Nucleus accumbens (tissue), 56 donors: ENCODE measurements around the gene BUD31.

Experiments
- DNase-seq, 56 donors: peaks; one replicate each; lab custom pipeline; 2025; lab: John Stamatoyannopoulos, UW

Gene BUD31

GRCh38 chr7:99396418-99397296 lies 12.1 kb upstream of the BUD31 start:
- DNase-seq: no peak

GRCh38 chr7:99397297-99397983 lies 11.3 kb upstream of the BUD31 start:
- no peak for DNase-seq

- no peak for DNase-seq
Observed at GRCh38 chr7:99398891-99399445, 9.8 kb upstream of the BUD31 start.

- no peak for DNase-seq
Observed at GRCh38 chr7:99399597-99399996, 9.2 kb upstream of the BUD31 start.

GRCh38 chr7:99402854-99403253 lies 5.9 kb upstream of the BUD31 start:
- DNase-seq: no peak

- DNase-seq: no peak
Observed at GRCh38 chr7:99403764-99404163, 5.0 kb upstream of the BUD31 start.

- DNase-seq: peak in 1 of 56 donors; percentile 11
Observed at GRCh38 chr7:99404235-99404976, 4.4 kb upstream of the BUD31 start.

GRCh38 chr7:99404977-99405320 lies 3.8 kb upstream of the BUD31 start:
- no peak for DNase-seq

GRCh38 chr7:99406557-99406956 lies 2.2 kb upstream of the BUD31 start:
- no peak for DNase-seq

- peak in 30 of 56 donors; percentile 10 to 72 (median 40) for DNase-seq
Observed at GRCh38 chr7:99407872-99408378, 844 bp upstream of the BUD31 start.

GRCh38 chr7:99409192-99409572 lies 413 bp downstream of the BUD31 start:
- peak in 5 of 56 donors; percentile 24 to 52 (median 36) for DNase-seq

GRCh38 chr7:99409806-99410205 lies 1.0 kb downstream of the BUD31 start:
- no peak for DNase-seq

- DNase-seq: no peak
Observed at GRCh38 chr7:99410635-99411034, 1.9 kb downstream of the BUD31 start.

GRCh38 chr7:99415513-99416127 lies 6.9 kb downstream of the BUD31 start:
- peak in 26 of 56 donors; percentile 2 to 65 (median 17) for DNase-seq

- DNase-seq: no peak
Observed at GRCh38 chr7:99418260-99418659, 9.5 kb downstream of the BUD31 start.

GRCh38 chr7:99419323-99420021 lies 10.7 kb downstream of the BUD31 start:
- no peak for DNase-seq

- DNase-seq: no peak
Observed at GRCh38 chr7:99420213-99420612, 11.4 kb downstream of the BUD31 start.

- no peak for DNase-seq
Observed at GRCh38 chr7:99420986-99421385, 12.2 kb downstream of the BUD31 start.

GRCh38 chr7:99422186-99422585 lies 13.4 kb downstream of the BUD31 start:
- no peak for DNase-seq

GRCh38 chr7:99422625-99423024 lies 13.9 kb downstream of the BUD31 start:
- no peak for DNase-seq
